ENCODE data around the gene TRIM59.
A peak's percentile ranks its signal among the peaks of the same experiment; 100 is the strongest.

The TRIM59 gene

DNA sequence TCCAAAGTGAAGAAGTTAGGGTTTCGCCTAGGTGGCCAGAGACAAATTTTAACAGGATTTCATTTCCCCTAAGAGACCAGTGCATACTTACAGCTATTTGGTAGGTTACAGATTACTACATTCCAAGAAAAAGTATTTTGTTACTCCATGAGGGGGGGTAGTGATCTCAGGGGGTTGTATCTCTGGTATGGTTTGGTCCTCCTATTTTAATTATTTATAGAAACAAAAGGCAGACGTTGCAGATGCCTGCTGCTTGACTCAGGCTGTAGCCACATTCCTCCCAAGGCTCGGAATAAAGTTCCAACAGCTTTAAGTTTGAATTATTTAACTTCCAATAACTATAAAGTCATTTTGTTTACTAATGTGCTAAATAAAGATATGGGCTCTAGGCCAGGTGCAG is 1.3 kb upstream of the TRIM59 start:
- peak; percentile 3 for DNase-seq (ENCODE audit: low read depth)
- H3K4me3 ChIP-seq (ENCODE audit: low read depth, low read length) = no peak overlapping the region
- TF ChIP-seq, protein P1, sequence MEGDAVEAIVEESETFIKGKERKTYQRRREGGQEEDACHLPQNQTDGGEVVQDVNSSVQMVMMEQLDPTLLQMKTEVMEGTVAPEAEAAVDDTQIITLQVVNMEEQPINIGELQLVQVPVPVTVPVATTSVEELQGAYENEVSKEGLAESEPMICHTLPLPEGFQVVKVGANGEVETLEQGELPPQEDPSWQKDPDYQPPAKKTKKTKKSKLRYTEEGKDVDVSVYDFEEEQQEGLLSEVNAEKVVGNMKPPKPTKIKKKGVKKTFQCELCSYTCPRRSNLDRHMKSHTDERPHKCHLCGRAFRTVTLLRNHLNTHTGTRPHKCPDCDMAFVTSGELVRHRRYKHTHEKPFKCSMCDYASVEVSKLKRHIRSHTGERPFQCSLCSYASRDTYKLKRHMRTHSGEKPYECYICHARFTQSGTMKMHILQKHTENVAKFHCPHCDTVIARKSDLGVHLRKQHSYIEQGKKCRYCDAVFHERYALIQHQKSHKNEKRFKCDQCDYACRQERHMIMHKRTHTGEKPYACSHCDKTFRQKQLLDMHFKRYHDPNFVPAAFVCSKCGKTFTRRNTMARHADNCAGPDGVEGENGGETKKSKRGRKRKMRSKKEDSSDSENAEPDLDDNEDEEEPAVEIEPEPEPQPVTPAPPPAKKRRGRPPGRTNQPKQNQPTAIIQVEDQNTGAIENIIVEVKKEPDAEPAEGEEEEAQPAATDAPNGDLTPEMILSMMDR (IDR thresholded peaks at IDR 0.05; ENCODE audit: control insufficient read depth, extremely low read depth, insufficient read depth) = no peak

DNA sequence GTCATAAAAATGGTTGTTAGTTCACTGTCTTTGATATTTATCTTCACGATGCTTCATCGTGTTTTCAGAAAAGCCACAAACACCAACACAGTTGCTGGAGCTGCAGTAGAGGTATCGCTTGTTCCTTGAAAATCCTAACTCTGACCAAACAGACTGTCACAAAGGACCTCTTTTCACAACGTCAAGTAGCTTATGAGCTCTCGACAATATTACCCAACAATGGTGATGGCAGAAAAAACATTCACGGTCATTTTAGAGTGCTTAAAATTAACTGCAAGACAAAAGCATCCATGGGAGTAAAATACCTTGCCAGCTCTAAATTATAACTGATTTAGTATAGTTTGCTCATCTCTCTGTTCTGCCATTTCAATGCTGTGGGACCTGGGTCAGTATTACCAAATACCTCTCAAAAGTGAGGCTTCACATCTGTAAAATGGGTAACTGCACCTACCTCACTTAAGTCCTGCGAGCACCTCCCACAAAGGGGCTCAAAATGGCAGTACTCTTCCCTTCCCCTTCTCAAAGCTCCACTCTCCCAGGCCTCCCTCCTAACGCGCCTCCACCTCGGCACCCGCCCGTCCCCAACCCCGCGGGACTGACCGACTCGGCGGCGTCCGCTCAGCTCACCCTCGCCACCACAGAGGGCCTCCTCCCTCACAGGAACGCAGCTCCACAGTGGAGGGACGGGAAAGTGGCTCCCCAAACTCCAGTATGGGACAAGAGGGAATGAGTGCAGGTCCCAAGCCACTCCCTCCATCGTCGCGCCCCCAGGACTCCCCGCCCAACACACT is 546 bp downstream of the TRIM59 start:
- peak; percentile 4 for DNase-seq (ENCODE audit: low read depth)
- H3K4me3 ChIP-seq (ENCODE audit: low read depth, low read length) = peak overlapping the region; percentile 56
- TF ChIP-seq, protein P1 (IDR thresholded peaks at IDR 0.05; ENCODE audit: control insufficient read depth, extremely low read depth, insufficient read depth) = no peak

- TF ChIP-seq, protein P1 (IDR thresholded peaks at IDR 0.05; ENCODE audit: control insufficient read depth, extremely low read depth, insufficient read depth) = no peak
- DNase-seq (ENCODE audit: low read depth) = no peak
- H3K4me3 ChIP-seq (ENCODE audit: low read depth, low read length) = no peak overlapping the region; the same call in 1 of the 2 replicates
Observed at GRCh38 chr3:160447544-160447943, 2.0 kb downstream of the TRIM59 start.

- DNase-seq (ENCODE audit: low read depth) = no peak
- no peak overlapping the region for H3K4me3 ChIP-seq (ENCODE audit: low read depth, low read length)
- TF ChIP-seq, protein P1 (IDR thresholded peaks at IDR 0.05; ENCODE audit: control insufficient read depth, extremely low read depth, insufficient read depth) = no peak
Observed at GRCh38 chr3:160446522-160447056, 3.0 kb downstream of the TRIM59 start.

DNA sequence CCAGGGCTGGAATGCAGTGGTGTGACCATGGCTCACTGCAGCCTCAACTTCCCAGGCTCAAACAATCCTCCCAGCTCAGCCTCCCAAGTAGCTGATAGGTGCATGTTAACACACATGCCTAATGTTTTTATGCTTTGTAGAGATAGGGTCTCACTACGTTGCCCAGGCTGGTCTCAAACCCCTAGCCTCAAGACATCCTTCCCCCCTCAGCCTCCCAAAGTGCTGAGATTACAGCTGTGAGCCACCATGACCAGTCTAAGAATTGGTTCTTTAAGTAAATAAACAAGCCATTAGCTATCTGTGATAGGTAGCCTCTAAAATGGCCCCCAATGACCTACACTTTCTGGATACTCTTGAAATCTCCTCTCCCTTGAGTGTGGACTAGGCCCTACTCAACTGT is 3.7 kb downstream of the TRIM59 start:
- no peak for DNase-seq (ENCODE audit: low read depth)
- TF ChIP-seq, protein P1 (IDR thresholded peaks at IDR 0.05; ENCODE audit: control insufficient read depth, extremely low read depth, insufficient read depth) = no peak
- H3K4me3 ChIP-seq (ENCODE audit: low read depth, low read length) = no peak overlapping the region

GRCh38 chr3:160444411-160444810 is 5.2 kb downstream of the TRIM59 start:
- TF ChIP-seq, protein P1 (IDR thresholded peaks at IDR 0.05; ENCODE audit: control insufficient read depth, extremely low read depth, insufficient read depth) = no peak
- no peak overlapping the region for H3K4me3 ChIP-seq (ENCODE audit: low read depth, low read length)
- DNase-seq (ENCODE audit: low read depth) = no peak

Data from LNCaP clone FGC (cell line).